Measurements from ENCODE around the gene ERF.

- no peak for TF ChIP-seq SNAI2 (CRISPR knock-in tag; IDR thresholded peaks at IDR 0.05)
- TF ChIP-seq, protein P1, sequence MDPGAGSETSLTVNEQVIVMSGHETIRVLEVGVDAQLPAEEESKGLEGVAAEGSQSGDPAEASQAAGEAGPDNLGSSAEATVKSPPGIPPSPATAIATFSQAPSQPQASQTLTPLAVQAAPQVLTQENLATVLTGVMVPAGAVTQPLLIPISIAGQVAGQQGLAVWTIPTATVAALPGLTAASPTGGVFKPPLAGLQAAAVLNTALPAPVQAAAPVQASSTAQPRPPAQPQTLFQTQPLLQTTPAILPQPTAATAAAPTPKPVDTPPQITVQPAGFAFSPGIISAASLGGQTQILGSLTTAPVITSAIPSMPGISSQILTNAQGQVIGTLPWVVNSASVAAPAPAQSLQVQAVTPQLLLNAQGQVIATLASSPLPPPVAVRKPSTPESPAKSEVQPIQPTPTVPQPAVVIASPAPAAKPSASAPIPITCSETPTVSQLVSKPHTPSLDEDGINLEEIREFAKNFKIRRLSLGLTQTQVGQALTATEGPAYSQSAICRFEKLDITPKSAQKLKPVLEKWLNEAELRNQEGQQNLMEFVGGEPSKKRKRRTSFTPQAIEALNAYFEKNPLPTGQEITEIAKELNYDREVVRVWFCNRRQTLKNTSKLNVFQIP (CRISPR knock-in tag; IDR thresholded peaks at IDR 0.05; ENCODE audit: borderline replicate concordance, low read depth) = no peak
- no peak for TF ChIP-seq BACH2 (CRISPR knock-in tag; IDR thresholded peaks at IDR 0.05; ENCODE audit: borderline replicate concordance)
- TF ChIP-seq ISL1 (CRISPR knock-in tag; IDR thresholded peaks at IDR 0.05) = no peak
- TF ChIP-seq, protein P2, sequence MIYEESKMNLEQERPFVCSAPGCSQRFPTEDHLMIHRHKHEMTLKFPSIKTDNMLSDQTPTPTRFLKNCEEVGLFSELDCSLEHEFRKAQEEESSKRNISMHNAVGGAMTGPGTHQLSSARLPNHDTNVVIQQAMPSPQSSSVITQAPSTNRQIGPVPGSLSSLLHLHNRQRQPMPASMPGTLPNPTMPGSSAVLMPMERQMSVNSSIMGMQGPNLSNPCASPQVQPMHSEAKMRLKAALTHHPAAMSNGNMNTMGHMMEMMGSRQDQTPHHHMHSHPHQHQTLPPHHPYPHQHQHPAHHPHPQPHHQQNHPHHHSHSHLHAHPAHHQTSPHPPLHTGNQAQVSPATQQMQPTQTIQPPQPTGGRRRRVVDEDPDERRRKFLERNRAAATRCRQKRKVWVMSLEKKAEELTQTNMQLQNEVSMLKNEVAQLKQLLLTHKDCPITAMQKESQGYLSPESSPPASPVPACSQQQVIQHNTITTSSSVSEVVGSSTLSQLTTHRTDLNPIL (CRISPR knock-in tag; IDR thresholded peaks at IDR 0.05; ENCODE audit: low read depth) = no peak
- no peak for TF ChIP-seq ZFP30 (CRISPR knock-in tag; IDR thresholded peaks at IDR 0.05)
- TF ChIP-seq PPARA (CRISPR knock-in tag; IDR thresholded peaks at IDR 0.05; ENCODE audit: borderline replicate concordance) = no peak
Measured at GRCh38 chr19:42275103-42275502, 20.2 kb upstream of the ERF start.

Data from SK-N-SH treated with all-trans-retinoic acid at 6 μM for 48 hours (cell line).